ENCODE data around the gene MAMSTR.

The MAMSTR gene

GRCh38 chr19:48746738-48747575 is 27.4 kb upstream of the MAMSTR start, which contains the start of gene IZUMO1:
Gene IZUMO1 (minus strand): TSS chr19:48746909. CDS start chr19:48745859, 1,050 bp downstream.
- in situ Hi-C loops (cut with MboI; ENCODE audit: low pct_unique_long_range_greater_than_20kb, low sequenced_read_pairs): no loop called here
- DNase-seq: no peak

GRCh38 chr19:48746110-48746509 is 26.6 kb upstream of the MAMSTR start:
- in situ Hi-C loops (cut with MboI; ENCODE audit: low pct_unique_long_range_greater_than_20kb, low sequenced_read_pairs): no loop called here
- DNase-seq: no peak

GRCh38 chr19:48745208-48745995 is 25.9 kb upstream of the MAMSTR start:
- in situ Hi-C loops (cut with MboI; ENCODE audit: low pct_unique_long_range_greater_than_20kb, low sequenced_read_pairs): no loop called here
- peak; percentile 55 for DNase-seq

GRCh38 chr19:48742096-48742495 is 22.6 kb upstream of the MAMSTR start:
- in situ Hi-C loops (cut with MboI; ENCODE audit: low pct_unique_long_range_greater_than_20kb, low sequenced_read_pairs): no loop called here
- no peak for DNase-seq

GRCh38 chr19:48741129-48741999 is 21.8 kb upstream of the MAMSTR start:
- in situ Hi-C loops (cut with MboI; ENCODE audit: low pct_unique_long_range_greater_than_20kb, low sequenced_read_pairs): no loop called here
- peak; percentile 33 for DNase-seq

- in situ Hi-C loops (cut with MboI; ENCODE audit: low pct_unique_long_range_greater_than_20kb, low sequenced_read_pairs): no loop called here
- DNase-seq: no peak
Measured at GRCh38 chr19:48740164-48740972, 20.8 kb upstream of the MAMSTR start, which contains the start of gene RASIP1. Gene RASIP1 (minus strand): TSS chr19:48740610. CDS start chr19:48740282, 328 bp downstream.

GRCh38 chr19:48739404-48740163 is 20.1 kb upstream of the MAMSTR start:
- no peak for DNase-seq

GRCh38 chr19:48738557-48739403 is 19.3 kb upstream of the MAMSTR start:
- in situ Hi-C loops (cut with MboI; ENCODE audit: low pct_unique_long_range_greater_than_20kb, low sequenced_read_pairs): no loop called here
- DNase-seq: peak; percentile 87

More at GRCh38 chr19:48739404-48740163, 20.1 kb upstream of the MAMSTR start:
- in situ Hi-C loops (cut with MboI; ENCODE audit: low pct_unique_long_range_greater_than_20kb, low sequenced_read_pairs): no loop called here

- no peak for DNase-seq
- in situ Hi-C loops (cut with MboI; ENCODE audit: low pct_unique_long_range_greater_than_20kb, low sequenced_read_pairs): no loop called here
Measured at GRCh38 chr19:48737360-48737998, 18.0 kb upstream of the MAMSTR start.

- DNase-seq: no peak
- in situ Hi-C loops (cut with MboI; ENCODE audit: low pct_unique_long_range_greater_than_20kb, low sequenced_read_pairs): no loop called here
Measured at GRCh38 chr19:48735031-48735615, 15.6 kb upstream of the MAMSTR start.

GRCh38 chr19:48734625-48735024 is 15.1 kb upstream of the MAMSTR start:
- DNase-seq: no peak
- in situ Hi-C loops (cut with MboI; ENCODE audit: low pct_unique_long_range_greater_than_20kb, low sequenced_read_pairs): no loop called here

- DNase-seq: no peak
- in situ Hi-C loops (cut with MboI; ENCODE audit: low pct_unique_long_range_greater_than_20kb, low sequenced_read_pairs): no loop called here
Measured at GRCh38 chr19:48731452-48731851, 11.9 kb upstream of the MAMSTR start.

GRCh38 chr19:48728911-48729664 is 9.6 kb upstream of the MAMSTR start:
- DNase-seq: no peak
- in situ Hi-C loops (cut with MboI; ENCODE audit: low pct_unique_long_range_greater_than_20kb, low sequenced_read_pairs): no loop called here

GRCh38 chr19:48726556-48726955 is 7.0 kb upstream of the MAMSTR start:
- DNase-seq: peak; percentile 60
- in situ Hi-C loops (cut with MboI; ENCODE audit: low pct_unique_long_range_greater_than_20kb, low sequenced_read_pairs): no loop called here
